ENCODE measurements around the gene NCAPH2. TPM values are rescaled to one million over a fixed set of nuclear protein-coding genes. Genes with fewer than 3 reads are reported as not detected.
A peak's percentile ranks its signal among the peaks of the same experiment; 100 is the strongest.

The NCAPH2 gene
- polyA plus RNA-seq, 3 donors, result 12.5 to 23.6 (median 18.1) TPM

- H3K9me3 Mint-ChIP-seq, result no peaks in the 10 kb centered on the region
- peak overlapping the region; percentile 91 to 95 for H3K4me3 Mint-ChIP-seq
- H4K20me1 ChIP-seq (ENCODE audit: insufficient read depth, low read length), result peaks cover 58% of the 10 kb centered on the region
- peaks cover 89% of the 10 kb centered on the region for H3K79me2 ChIP-seq (ENCODE audit: insufficient read depth, low read length)
- H3K27me3 ChIP-seq (ENCODE audit: control insufficient read depth in 2 of 2, insufficient read depth in 2 of 2, low read length in 2 of 2), result no peaks in the 10 kb centered on the region
- peak overlapping the region; percentile 95 for H3K4me2 ChIP-seq (replicated peaks; ENCODE audit: extremely low read depth, low read length, poor library complexity, severe bottlenecking)
- H3K9ac ChIP-seq (ENCODE audit: insufficient read depth, low read length, poor library complexity, severe bottlenecking), result peak overlapping the region; percentile 100
- 53% methylated on average over 6 of the region's 15 CpGs for WGBS (ENCODE audit: insufficient coverage)
- no peak for TF ChIP-seq CTCF (IDR thresholded peaks at IDR 0.05)
- peak overlapping the region; percentile 94 to 100 (median 97) for H3K27ac Mint-ChIP-seq
- peaks cover 61 to 85% of the 10 kb centered on the region in 2 donors for H3K4me1 ChIP-seq (ENCODE audit: control insufficient read depth in 1 of 2, insufficient read depth in 2 of 2, low read length in 2 of 2)
- intact Hi-C loops (cut with micrococcal nuclease), result loop anchor here (1.0 to 5.0 kb wide), 4 partner anchors 13 to 93 kb away; partner anchors contain the start of genes CHKB (in 2 of the 2) and SYCE3 (in 1 of the 2)
- peak overlapping the region; percentile 72 to 99 (median 73) for H3K4me3 ChIP-seq (replicated peaks in 1 of 3; ENCODE audit: low read depth in 2 of 3, low read length in 3 of 3)
- peak overlapping the region; percentile 100 for H3K27ac ChIP-seq (ENCODE audit: low read depth in 1 of 2, low read length in 2 of 2)
- peaks cover 20 to 26% of the 10 kb centered on the region in 2 donors for H3K36me3 ChIP-seq (replicated peaks in 1 of 2; ENCODE audit: control insufficient read depth in 1 of 2, insufficient read depth in 2 of 2, low read length in 2 of 2)
- no peaks in the 10 kb centered on the region for H3K27me3 Mint-ChIP-seq (ENCODE audit: low read depth in 3 of 3)
- no peaks in the 10 kb centered on the region for H3K9me3 ChIP-seq (replicated peaks in 1 of 2; ENCODE audit: control insufficient read depth in 1 of 2, insufficient read depth in 1 of 2, low read length in 2 of 2)
- H3K36me3 Mint-ChIP-seq, result peaks cover 29 to 35% of the 10 kb centered on the region in 2 donors
- peaks cover 44% of the 10 kb centered on the region for H3K4me1 Mint-ChIP-seq
- no peak overlapping the region for H2AFZ ChIP-seq (ENCODE audit: insufficient read depth, low read depth, low read length, poor library complexity, severe bottlenecking)
- DNase-seq, result no peak
These were observed 20.8 kb downstream of the NCAPH2 start for GRCh38 chr22:50528682-50529415.

- peaks cover 52% of the 10 kb centered on the region for H4K20me1 ChIP-seq (ENCODE audit: insufficient read depth, low read length)
- peak overlapping the region; percentile 72 to 99 (median 73) for H3K4me3 ChIP-seq (replicated peaks in 1 of 3; ENCODE audit: low read depth in 2 of 3, low read length in 3 of 3)
- H3K27me3 ChIP-seq (ENCODE audit: control insufficient read depth in 2 of 2, insufficient read depth in 2 of 2, low read length in 2 of 2), result no peaks in the 10 kb centered on the region
- Mint-ChIP-seq H3K36me3 (peaks cover 27 to 30% of the 10 kb centered on the region in 2 donors), H3K4me3 (peak overlapping the region; percentile 91 to 95), H3K27me3 (ENCODE audit: low read depth in 3 of 3) (no peaks in the 10 kb centered on the region), H3K9me3 (no peaks in the 10 kb centered on the region), H3K27ac (peak overlapping the region; percentile 94 to 100 (median 97)), H3K4me1 (peaks cover 47% of the 10 kb centered on the region)
- 24% methylated on average over 47 of the region's 50 CpGs for WGBS (ENCODE audit: insufficient coverage)
- peak overlapping the region; percentile 95 for H3K4me2 ChIP-seq (replicated peaks; ENCODE audit: extremely low read depth, low read length, poor library complexity, severe bottlenecking)
- peaks cover 14 to 20% of the 10 kb centered on the region in 2 donors for H3K36me3 ChIP-seq (replicated peaks in 1 of 2; ENCODE audit: control insufficient read depth in 1 of 2, insufficient read depth in 2 of 2, low read length in 2 of 2)
- no peak for TF ChIP-seq CTCF (IDR thresholded peaks at IDR 0.05)
- H3K9ac ChIP-seq (ENCODE audit: insufficient read depth, low read length, poor library complexity, severe bottlenecking), result peak overlapping the region; percentile 100
- peaks cover 83% of the 10 kb centered on the region for H3K79me2 ChIP-seq (ENCODE audit: insufficient read depth, low read length)
- intact Hi-C loops (cut with micrococcal nuclease), result loop anchor here (1.0 to 5.0 kb wide), 4 partner anchors 13 to 93 kb away; partner anchors contain the start of genes CHKB (in 2 of the 2) and SYCE3 (in 1 of the 2)
- H3K27ac ChIP-seq (ENCODE audit: low read depth in 1 of 2, low read length in 2 of 2), result peak overlapping the region; percentile 100
- peak in 1 of 3 donors; percentile 44 for DNase-seq
- no peak overlapping the region for H2AFZ ChIP-seq (ENCODE audit: insufficient read depth, low read depth, low read length, poor library complexity, severe bottlenecking)
- H3K9me3 ChIP-seq (replicated peaks in 1 of 2; ENCODE audit: control insufficient read depth in 1 of 2, insufficient read depth in 1 of 2, low read length in 2 of 2), result no peaks in the 10 kb centered on the region
- H3K4me1 ChIP-seq (ENCODE audit: control insufficient read depth in 1 of 2, insufficient read depth in 2 of 2, low read length in 2 of 2), result peaks cover 61 to 85% of the 10 kb centered on the region in 2 donors
These were observed 21.4 kb downstream of the NCAPH2 start for GRCh38 chr22:50529416-50529896.
